ENCODE results near the gene GAPVD1. TPM values are rescaled to one million over a fixed set of nuclear protein-coding genes. Genes with fewer than 3 reads are reported as not detected.
"Not testable (repeated sequence)": the region's sequence is repeated elsewhere in the genome, so short reads cannot be mapped to it uniquely, and the experiment has no call there.

Gene GAPVD1
- total RNA-seq, 2 donors from 2014 or later, result 26.0 to 30.5 TPM

DNA sequence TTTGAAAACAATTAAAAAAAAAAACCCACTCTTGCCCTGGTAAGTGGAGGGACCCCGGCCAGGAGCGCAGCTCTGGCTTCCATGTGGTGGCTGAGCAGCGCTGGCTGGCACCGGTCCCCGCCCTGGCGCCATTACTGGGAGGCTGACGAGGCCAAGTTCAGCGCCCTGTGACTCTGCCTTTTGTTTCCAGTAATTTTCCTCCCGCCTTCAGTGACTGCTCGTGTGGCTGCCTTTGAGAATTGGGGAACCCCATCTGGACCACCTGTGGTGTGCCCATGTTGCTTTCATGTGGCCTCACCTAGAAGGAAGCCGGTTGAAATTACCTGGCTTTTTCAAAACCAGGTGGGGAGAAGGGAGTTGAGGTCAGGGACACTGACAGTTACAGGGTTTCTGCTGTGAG is 136.1 kb downstream of the GAPVD1 start:
- Histone ChIP-seq H3K36me3 (no peaks in the 10 kb centered on the region), H3K4me3 (no peak overlapping the region), H3K27me3 (no peaks in the 10 kb centered on the region), H3K9me3 (no peaks in the 10 kb centered on the region), H3K27ac (no peak overlapping the region), H3K4me1 (no peaks in the 10 kb centered on the region)
- TF ChIP-seq CTCF (IDR thresholded peaks at IDR 0.05), result no peak
- DNase-seq (ENCODE audit: low spot score), result no peak

DNA sequence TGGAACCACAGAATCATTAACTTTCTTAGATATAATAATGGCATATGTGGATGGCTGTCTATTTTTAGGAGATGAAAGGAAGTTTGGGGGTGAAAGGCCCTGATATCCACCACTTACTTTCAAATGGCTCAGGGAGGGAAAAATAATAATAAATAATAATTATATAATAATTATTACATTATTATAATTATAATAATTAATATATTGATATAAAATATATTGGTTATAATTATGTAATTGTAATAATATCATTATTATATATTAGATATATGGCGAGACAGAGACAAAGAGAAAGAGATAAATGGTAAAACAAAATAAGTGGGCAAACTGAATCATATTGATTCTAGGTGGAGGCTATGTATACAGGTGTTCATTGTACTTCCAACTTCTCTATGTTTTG is 136.6 kb downstream of the GAPVD1 start:
- no peaks in the 10 kb centered on the region for H3K9me3 ChIP-seq
- no peaks in the 10 kb centered on the region for H3K36me3 ChIP-seq
- no peak overlapping the region for H3K27ac ChIP-seq
- H3K4me1 ChIP-seq, result no peaks in the 10 kb centered on the region
- DNase-seq (ENCODE audit: low spot score), result no peak
- H3K4me3 ChIP-seq, result no peak overlapping the region
- no peaks in the 10 kb centered on the region for H3K27me3 ChIP-seq
- TF ChIP-seq CTCF (IDR thresholded peaks at IDR 0.05), result no peak

- H3K4me3 ChIP-seq, result no peak overlapping the region
These were observed 137.5 kb downstream of the GAPVD1 start for GRCh38 chr9:125399165-125399564.

GRCh38 chr9:125399666-125400065 is 138.0 kb downstream of the GAPVD1 start:
- Histone ChIP-seq H3K9me3 (no peaks in the 10 kb centered on the region), H3K4me1 (no peaks in the 10 kb centered on the region), H3K4me3 (no peak overlapping the region), H3K27me3 (no peaks in the 10 kb centered on the region), H3K36me3 (no peaks in the 10 kb centered on the region), H3K27ac (no peak overlapping the region)
- TF ChIP-seq CTCF (IDR thresholded peaks at IDR 0.05), result no peak
- DNase-seq (ENCODE audit: low spot score), result no peak

More at GRCh38 chr9:125399165-125399564, 137.5 kb downstream of the GAPVD1 start:
- Histone ChIP-seq H3K36me3 (no peaks in the 10 kb centered on the region), H3K9me3 (no peaks in the 10 kb centered on the region), H3K27ac (no peak overlapping the region), H3K4me1 (no peaks in the 10 kb centered on the region), H3K27me3 (no peaks in the 10 kb centered on the region)
- TF ChIP-seq CTCF (IDR thresholded peaks at IDR 0.05), result no peak
- DNase-seq (ENCODE audit: low spot score), result no peak

DNA sequence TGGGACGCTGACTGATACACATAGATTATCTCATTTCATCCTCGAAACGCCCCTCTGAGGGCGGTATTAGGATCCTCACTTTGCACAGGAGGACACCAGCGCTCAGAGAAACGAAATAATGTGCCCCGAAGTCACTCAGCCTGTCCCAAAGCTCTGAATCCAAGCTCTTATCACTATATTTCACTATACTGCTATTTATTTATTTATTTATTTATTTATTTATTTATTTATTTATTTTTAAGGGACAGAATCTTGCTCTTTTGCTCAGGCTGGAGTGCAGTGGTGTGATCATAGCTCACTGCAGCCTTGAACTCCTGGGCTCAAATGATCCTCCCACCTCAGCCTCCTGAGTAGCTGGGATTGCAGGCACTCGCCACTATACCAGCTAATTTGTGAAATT is 138.6 kb downstream of the GAPVD1 start:
- H3K4me1 ChIP-seq; H3K27ac ChIP-seq; H3K4me3 ChIP-seq; H3K9me3 ChIP-seq; DNase-seq (ENCODE audit: low spot score); H3K36me3 ChIP-seq; H3K27me3 ChIP-seq: not testable (repeated sequence)

GRCh38 chr9:125400725-125401716 is 139.4 kb downstream of the GAPVD1 start:
- DNase-seq (ENCODE audit: low spot score), result no peak
- H3K27me3 ChIP-seq, result no peaks in the 10 kb centered on the region
- H3K36me3 ChIP-seq, result no peaks in the 10 kb centered on the region
- no peak overlapping the region for H3K4me3 ChIP-seq
- H3K27ac ChIP-seq, result no peak overlapping the region
- TF ChIP-seq CTCF (IDR thresholded peaks at IDR 0.05), result no peak
- H3K9me3 ChIP-seq, result no peaks in the 10 kb centered on the region
- no peaks in the 10 kb centered on the region for H3K4me1 ChIP-seq

Data from right atrium auricular region (tissue), 2 donors.